HUES64 (cell line): ENCODE measurements around the gene FAM3B.

ENCODE experiments used
- H3K27ac ChIP-seq: 2 replicates; pipeline ENCODE4 v1.7.0; 2013; ENCODE audit warnings: low read depth, low read length, inconsistent platforms
- H3K27me3 ChIP-seq: 2 replicates; pipeline ENCODE4 v1.6.1; 2013; ENCODE audit warnings: mild to moderate bottlenecking, low read length; ENCODE audit not compliant: insufficient read depth
- H3K36me3 ChIP-seq: 2 replicates; pipeline ENCODE4 v1.6.1; 2013; ENCODE audit warnings: mild to moderate bottlenecking, low read length; ENCODE audit not compliant: insufficient read depth
- H3K4me1 ChIP-seq: 2 replicates; pipeline ENCODE4 v1.6.1; 2013; ENCODE audit warnings: mild to moderate bottlenecking, low read length, moderate library complexity; ENCODE audit not compliant: insufficient read depth
- H3K4me3 ChIP-seq: 2 replicates; pipeline ENCODE4 v1.5.1; 2013; ENCODE audit warnings: mild to moderate bottlenecking, low read length, moderate library complexity
- H3K9ac ChIP-seq: 2 replicates; pipeline ENCODE4 v1.6.1; 2013; ENCODE audit warnings: mild to moderate bottlenecking, low read depth, low read length
- H3K9me3 ChIP-seq: 2 replicates; pipeline ENCODE4 v1.6.1; 2013; ENCODE audit warnings: low read depth, low read length; ENCODE audit not compliant: insufficient read depth
- WGBS: fragments of 150-250, 120-280 bp; methylation state at CpG from one replicate; pipeline ENCODE4 v1.1.7; 2013; ENCODE audit warnings: missing lambda C conversion rate; 5-methylcytosine and 5-hydroxymethylcytosine counted together

Gene FAM3B

GRCh38 chr21:41321211-41321907, 4.8 kb downstream of the FAM3B start:
- Histone ChIP-seq H3K9me3 (no peaks in the 10 kb centered on the region), H3K27me3 (peaks cover 15% of the 10 kb centered on the region), H3K4me3 (no peak overlapping the region), H3K4me1 (no peaks in the 10 kb centered on the region), H3K9ac (no peak overlapping the region), H3K27ac (no peak overlapping the region), H3K36me3 (no peaks in the 10 kb centered on the region)
- 94% methylated on average over 19 of the region's 20 CpGs for WGBS

DNA sequence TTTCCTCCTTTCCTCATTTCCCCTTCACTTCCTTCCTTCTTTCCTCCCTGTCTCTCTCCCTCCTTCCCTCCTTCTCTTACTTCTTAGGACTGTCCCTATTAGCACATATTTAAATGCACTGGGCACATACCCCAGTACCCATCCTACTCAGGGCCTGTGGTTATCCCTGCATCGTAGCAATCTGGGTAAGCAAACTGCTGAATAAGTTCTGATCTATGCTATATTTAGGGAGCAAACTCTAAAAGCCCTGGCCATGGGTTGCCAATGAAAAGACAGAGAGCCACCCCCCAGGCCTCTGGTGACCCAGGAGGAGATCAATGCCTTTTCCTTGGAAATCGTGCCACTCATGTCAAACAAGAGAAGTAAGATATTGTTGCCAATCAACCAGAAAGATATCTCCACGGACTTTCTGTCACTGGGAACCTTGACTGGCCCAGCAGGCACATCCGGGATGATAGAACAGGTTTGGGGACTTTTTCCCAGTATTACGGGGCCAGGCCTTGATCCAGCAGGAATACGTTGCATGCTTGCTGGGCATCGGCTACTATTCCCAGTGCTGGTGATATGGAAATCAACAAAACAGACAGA, 5.4 kb downstream of the FAM3B start:
- H3K36me3 ChIP-seq = no peaks in the 10 kb centered on the region
- no peak overlapping the region; the same call in 1 of the 2 replicates for H3K27ac ChIP-seq
- no peaks in the 10 kb centered on the region for H3K9me3 ChIP-seq
- no peak overlapping the region for H3K4me3 ChIP-seq
- no peaks in the 10 kb centered on the region for H3K4me1 ChIP-seq
- no peak overlapping the region for H3K9ac ChIP-seq
- peaks cover 9% of the 10 kb centered on the region for H3K27me3 ChIP-seq
- 83% methylated on average over 7 of the region's 7 CpGs for WGBS

- Histone ChIP-seq H3K9ac (no peak overlapping the region), H3K4me1 (no peaks in the 10 kb centered on the region), H3K9me3 (no peaks in the 10 kb centered on the region), H3K27me3 (peaks cover 2% of the 10 kb centered on the region; the same call in 1 of the 2 replicates), H3K4me3 (no peak overlapping the region), H3K27ac (no peak overlapping the region), H3K36me3 (no peaks in the 10 kb centered on the region)
- 83% methylated on average over 23 of the region's 23 CpGs for WGBS
These were observed 6.1 kb downstream of the FAM3B start for GRCh38 chr21:41322496-41323382.

DNA sequence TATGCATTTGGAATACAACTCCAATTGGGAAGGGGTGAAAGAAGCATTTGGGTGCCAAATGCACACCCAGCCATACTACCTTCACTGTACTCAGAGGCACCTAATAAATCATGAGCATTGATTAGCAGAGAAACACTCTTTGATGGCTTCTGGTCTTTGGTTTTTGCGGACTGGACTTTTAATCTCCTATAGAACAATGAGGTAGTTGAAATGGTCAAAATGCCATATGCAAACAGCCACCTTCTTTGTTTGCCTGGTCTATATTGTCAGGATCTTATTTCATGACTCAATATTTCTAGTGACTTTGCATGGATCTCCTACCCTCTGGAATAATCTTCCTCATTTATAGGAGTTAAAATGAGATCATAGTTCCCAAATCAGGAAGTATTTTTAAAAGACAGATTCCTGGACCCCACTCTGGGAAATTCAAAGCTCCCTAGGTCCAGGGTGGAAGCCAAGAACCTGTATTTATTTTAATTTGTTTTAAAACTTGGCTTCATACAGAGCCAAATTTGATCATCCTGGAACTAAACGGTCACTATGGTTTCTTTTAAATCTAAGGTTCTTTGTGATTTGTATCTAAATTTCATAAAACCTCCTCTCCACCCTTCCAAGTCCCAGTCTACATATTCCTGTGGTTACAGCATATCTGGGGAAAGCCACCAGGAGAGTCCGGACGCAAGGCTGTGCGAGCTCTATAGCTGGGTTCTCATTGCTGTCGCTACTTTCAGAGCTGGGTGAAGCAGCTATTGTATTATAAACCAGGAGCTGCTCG, 8.7 kb downstream of the FAM3B start:
- H3K27ac ChIP-seq = no peak overlapping the region
- no peaks in the 10 kb centered on the region for H3K36me3 ChIP-seq
- H3K27me3 ChIP-seq = no peaks in the 10 kb centered on the region
- 0 out of 2 replicates have a peak, but pooled peaks cover 5% of the 10 kb centered on the region for H3K4me1 ChIP-seq
- WGBS = 96% methylated on average over 6 of the region's 7 CpGs
- H3K9me3 ChIP-seq = no peaks in the 10 kb centered on the region
- H3K4me3 ChIP-seq = no peak overlapping the region
- H3K9ac ChIP-seq = no peak overlapping the region

DNA sequence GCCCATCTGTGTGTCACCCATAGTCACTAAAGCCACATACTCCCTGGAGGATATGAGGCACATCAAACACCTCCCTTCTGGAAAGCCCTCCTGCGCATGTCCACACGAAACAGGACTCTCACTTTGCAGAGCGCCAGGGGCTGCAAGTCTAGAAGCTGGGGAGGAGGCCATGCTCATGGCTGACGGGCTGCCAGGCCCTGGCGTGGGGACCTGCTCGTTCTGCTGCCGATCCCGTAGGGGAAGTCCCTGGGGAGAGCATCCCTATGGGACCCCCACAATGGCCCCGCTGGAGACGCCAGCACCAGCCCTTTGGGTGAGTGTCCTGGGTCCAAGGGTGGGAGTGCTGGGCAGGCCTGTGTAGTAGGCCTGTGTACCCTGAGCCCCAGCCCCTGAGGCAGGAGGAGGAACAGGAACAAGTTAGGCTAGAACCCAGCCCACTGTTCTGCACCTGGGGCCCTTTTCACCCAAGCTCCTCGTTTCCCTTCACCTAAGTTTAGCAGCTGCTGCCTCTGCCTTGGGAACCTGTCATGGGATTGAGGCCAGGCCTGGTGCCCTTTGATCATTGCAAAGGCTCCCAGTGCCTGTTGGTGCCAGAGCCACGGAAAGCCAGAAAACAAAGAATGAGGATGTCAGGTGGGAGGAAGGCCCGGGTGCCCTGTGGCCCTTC, 9.9 kb downstream of the FAM3B start:
- Histone ChIP-seq H3K4me1 (0 out of 2 replicates have a peak, but pooled peaks cover 5% of the 10 kb centered on the region), H3K4me3 (no peak overlapping the region), H3K9me3 (no peaks in the 10 kb centered on the region), H3K27ac (no peak overlapping the region), H3K9ac (no peak overlapping the region), H3K27me3 (no peaks in the 10 kb centered on the region), H3K36me3 (no peaks in the 10 kb centered on the region)
- 94% methylated on average over 13 of the region's 13 CpGs for WGBS

DNA sequence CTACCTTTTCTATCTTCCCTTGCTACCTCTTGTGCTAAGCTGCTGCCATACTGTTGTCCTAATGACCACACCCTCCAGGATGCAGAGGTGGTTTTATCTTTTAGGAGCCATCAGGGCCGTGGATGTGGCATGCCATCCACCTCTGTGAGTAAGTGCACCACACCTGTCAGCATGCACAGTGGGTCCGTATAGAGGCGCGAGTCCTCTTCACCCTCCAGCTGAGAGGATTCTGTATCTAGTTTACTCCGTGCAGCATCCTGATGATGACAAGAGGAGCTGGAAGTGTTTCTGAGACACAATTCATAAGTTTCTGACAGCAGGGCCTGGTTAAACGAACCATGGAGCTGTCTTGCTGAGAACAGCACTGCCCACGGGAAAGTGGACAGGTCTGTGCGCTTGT, 11.2 kb downstream of the FAM3B start:
- no peak overlapping the region for H3K27ac ChIP-seq
- 0 out of 2 replicates have a peak, but pooled peaks cover 5% of the 10 kb centered on the region for H3K4me1 ChIP-seq
- WGBS = 93% methylated on average over 8 of the region's 8 CpGs

GRCh38 chr21:41328660-41329607, 12.3 kb downstream of the FAM3B start:
- H3K36me3 ChIP-seq = no peaks in the 10 kb centered on the region
- H3K4me3 ChIP-seq = no peak overlapping the region
- 90% methylated on average over 16 of the region's 16 CpGs for WGBS
- H3K9ac ChIP-seq = no peak overlapping the region
- H3K4me1 ChIP-seq = 0 out of 2 replicates have a peak, but pooled peaks cover 5% of the 10 kb centered on the region
- H3K9me3 ChIP-seq = peaks cover 9% of the 10 kb centered on the region
- no peaks in the 10 kb centered on the region for H3K27me3 ChIP-seq
- H3K27ac ChIP-seq = no peak overlapping the region

More for the DNA sequence above, 11.2 kb downstream of the FAM3B start:
- Histone ChIP-seq H3K9me3 (no peaks in the 10 kb centered on the region), H3K36me3 (no peaks in the 10 kb centered on the region), H3K27me3 (no peaks in the 10 kb centered on the region), H3K4me3 (no peak overlapping the region), H3K9ac (no peak overlapping the region)

- Histone ChIP-seq H3K27ac (no peak overlapping the region), H3K27me3 (no peaks in the 10 kb centered on the region), H3K9me3 (peaks cover 21% of the 10 kb centered on the region), H3K36me3 (no peaks in the 10 kb centered on the region), H3K4me1 (0 out of 2 replicates have a peak, but pooled peaks cover 4% of the 10 kb centered on the region), H3K4me3 (no peak overlapping the region), H3K9ac (no peak overlapping the region)
- WGBS = 95% methylated on average over 1 of the region's 1 CpG
These were observed 17.2 kb downstream of the FAM3B start for GRCh38 chr21:41333752-41334151.

GRCh38 chr21:41337515-41337914, 20.9 kb downstream of the FAM3B start:
- H3K27ac ChIP-seq = no peak overlapping the region
- H3K36me3 ChIP-seq = no peaks in the 10 kb centered on the region
- no peak overlapping the region for H3K4me3 ChIP-seq
- H3K4me1 ChIP-seq = no peaks in the 10 kb centered on the region
- H3K9ac ChIP-seq = no peak overlapping the region
- 98% methylated on average over 3 of the region's 3 CpGs for WGBS
- no peaks in the 10 kb centered on the region for H3K27me3 ChIP-seq
- H3K9me3 ChIP-seq = peaks cover 30% of the 10 kb centered on the region
